ENCODE measurements around the gene FBXW12.

- TF ChIP-seq CTCF (IDR thresholded peaks at IDR 0.05; ENCODE audit: low read depth, low read length, missing input control), result no peak
- TF ChIP-seq RAD21 (IDR thresholded peaks at IDR 0.05), result no peak
- TF ChIP-seq FOXA1 (IDR thresholded peaks at IDR 0.05), result no peak
- TF ChIP-seq, protein P1, sequence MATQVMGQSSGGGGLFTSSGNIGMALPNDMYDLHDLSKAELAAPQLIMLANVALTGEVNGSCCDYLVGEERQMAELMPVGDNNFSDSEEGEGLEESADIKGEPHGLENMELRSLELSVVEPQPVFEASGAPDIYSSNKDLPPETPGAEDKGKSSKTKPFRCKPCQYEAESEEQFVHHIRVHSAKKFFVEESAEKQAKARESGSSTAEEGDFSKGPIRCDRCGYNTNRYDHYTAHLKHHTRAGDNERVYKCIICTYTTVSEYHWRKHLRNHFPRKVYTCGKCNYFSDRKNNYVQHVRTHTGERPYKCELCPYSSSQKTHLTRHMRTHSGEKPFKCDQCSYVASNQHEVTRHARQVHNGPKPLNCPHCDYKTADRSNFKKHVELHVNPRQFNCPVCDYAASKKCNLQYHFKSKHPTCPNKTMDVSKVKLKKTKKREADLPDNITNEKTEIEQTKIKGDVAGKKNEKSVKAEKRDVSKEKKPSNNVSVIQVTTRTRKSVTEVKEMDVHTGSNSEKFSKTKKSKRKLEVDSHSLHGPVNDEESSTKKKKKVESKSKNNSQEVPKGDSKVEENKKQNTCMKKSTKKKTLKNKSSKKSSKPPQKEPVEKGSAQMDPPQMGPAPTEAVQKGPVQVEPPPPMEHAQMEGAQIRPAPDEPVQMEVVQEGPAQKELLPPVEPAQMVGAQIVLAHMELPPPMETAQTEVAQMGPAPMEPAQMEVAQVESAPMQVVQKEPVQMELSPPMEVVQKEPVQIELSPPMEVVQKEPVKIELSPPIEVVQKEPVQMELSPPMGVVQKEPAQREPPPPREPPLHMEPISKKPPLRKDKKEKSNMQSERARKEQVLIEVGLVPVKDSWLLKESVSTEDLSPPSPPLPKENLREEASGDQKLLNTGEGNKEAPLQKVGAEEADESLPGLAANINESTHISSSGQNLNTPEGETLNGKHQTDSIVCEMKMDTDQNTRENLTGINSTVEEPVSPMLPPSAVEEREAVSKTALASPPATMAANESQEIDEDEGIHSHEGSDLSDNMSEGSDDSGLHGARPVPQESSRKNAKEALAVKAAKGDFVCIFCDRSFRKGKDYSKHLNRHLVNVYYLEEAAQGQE (IDR thresholded peaks at IDR 0.05), result no peak
- TF ChIP-seq ATF3 (IDR thresholded peaks at IDR 0.05), result no peak
- no peak for TF ChIP-seq ZBTB33 (IDR thresholded peaks at IDR 0.05)
These were observed 34.0 kb downstream of the FBXW12 start for GRCh38 chr3:48405971-48406370.
